H1 (cell line): ENCODE measurements around the gene EPX. TPM values are rescaled to one million over a fixed set of nuclear protein-coding genes. Genes with fewer than 3 reads are reported as not detected.

Source experiments
- CTCF ChIA-PET: fragments of 300-600 bp; sonication (Branson Sonifier 250); formaldehyde crosslinking; loops from one replicate; lab custom pipeline; 2021; ENCODE audit not compliant: partially characterized antibody; lab: Charles Lee
- POLR2A ChIA-PET: fragments of 300-600 bp; sonication (Branson Sonifier 250); formaldehyde crosslinking; loops from one replicate; lab custom pipeline; 2021; ENCODE audit warnings: inconsistent platforms; ENCODE audit not compliant: partially characterized antibody; lab: Charles Lee
- DNase-seq, 2 experiments: peaks; one replicate each; pipeline versions ENCODE4 v3.0.0 to v3.0.0-alpha.2; 2010 to 2022; ENCODE audit warnings: low spot score in 2 of 2, low read depth in 1 of 2, mixed read lengths in 1 of 2
- FAIRE-seq: peaks from 2 replicates; lab custom pipeline; 2011; peaks lifted over from hg19 to GRCh38; lab: Jason Lieb, UNC
- H2AFZ ChIP-seq: 2 replicates; pipeline ENCODE4 v1.8.1; 2012; ENCODE audit warnings: low read length, inconsistent platforms
- H2AK5ac ChIP-seq: 2 replicates; pipeline ENCODE4 v1.6.1; 2013; ENCODE audit warnings: low read depth, low read length
- H2BK120ac ChIP-seq: replicated peaks from 2 replicates; pipeline ENCODE3; 2013; ENCODE audit warnings: low read depth, low read length, inconsistent platforms
- H2BK12ac ChIP-seq: 2 replicates; pipeline ENCODE4 v1.6.1; 2013; ENCODE audit warnings: low read depth, low read length
- H2BK15ac ChIP-seq: 2 replicates; pipeline ENCODE4 v1.6.1; 2013; ENCODE audit warnings: low read length
- H2BK20ac ChIP-seq: 2 replicates; pipeline ENCODE4 v1.6.1; 2013; ENCODE audit warnings: low read length
- H2BK5ac ChIP-seq: 2 replicates; pipeline ENCODE4 v1.6.1; 2013; ENCODE audit warnings: low read depth, low read length
- H3K14ac ChIP-seq: 2 replicates; pipeline ENCODE4 v1.6.1; 2013; ENCODE audit warnings: inconsistent platforms; ENCODE audit not compliant: insufficient read length
- H3K18ac ChIP-seq: 2 replicates; pipeline ENCODE4 v1.6.1; 2013; ENCODE audit warnings: low read length; ENCODE audit errors: extremely low read depth
- H3K23ac ChIP-seq: 2 replicates; pipeline ENCODE4 v1.6.1; 2013; ENCODE audit warnings: inconsistent platforms; ENCODE audit not compliant: insufficient read length
- H3K23me2 ChIP-seq: 2 replicates; pipeline ENCODE4 v1.6.1; 2013; ENCODE audit warnings: low read depth, low read length
- H3K27ac ChIP-seq: 2 replicates; pipeline ENCODE4 v1.6.1; 2011; ENCODE audit warnings: low read depth, low read length, inconsistent platforms
- H3K27me3 ChIP-seq, 4 experiments: replicated peaks in 1 of 4; 1 replicate in 1 of 4; 2 replicates in 3 of 4; pipeline versions ENCODE4 v1.6.1 to v1.8.1; 2011 to 2013; ENCODE audit warnings: low read length in 3 of 4, mild to moderate bottlenecking in 3 of 4, inconsistent platforms in 2 of 4, mixed read lengths in 2 of 4, moderate library complexity in 1 of 4; ENCODE audit not compliant: control insufficient read depth in 3 of 4, insufficient read depth in 3 of 4; ENCODE audit errors: extremely low read depth in 1 of 4
- H3K36me3 ChIP-seq, 4 experiments: 2 replicates each; pipeline versions ENCODE4 v1.6.1 to v1.8.1; 2011 to 2013; ENCODE audit warnings: mild to moderate bottlenecking in 4 of 4, low read length in 3 of 4, moderate library complexity in 2 of 4, control low read depth in 1 of 4, inconsistent platforms in 1 of 4; ENCODE audit not compliant: insufficient read depth in 4 of 4, control insufficient read depth in 2 of 4
- H3K4ac ChIP-seq: replicated peaks from 2 replicates; pipeline ENCODE3; 2013; ENCODE audit warnings: low read length, low read depth, mixed read lengths, inconsistent platforms; ENCODE audit not compliant: insufficient read length
- H3K4me1 ChIP-seq, 4 experiments: replicated peaks in 1 of 4; 1 replicate in 1 of 4; 2 replicates in 3 of 4; pipeline versions ENCODE4 v1.6.1 to v1.8.1; 2011 to 2013; ENCODE audit warnings: low read length in 3 of 4, inconsistent platforms in 2 of 4, mixed read lengths in 1 of 4; ENCODE audit not compliant: insufficient read depth in 4 of 4, control insufficient read depth in 3 of 4
- H3K4me2 ChIP-seq, 2 experiments: 2 replicates each; pipeline versions ENCODE4 v1.6.1 to v1.8.1; 2011 to 2013; ENCODE audit warnings: low read depth in 2 of 2, low read length in 2 of 2, control low read depth in 1 of 2, inconsistent platforms in 1 of 2, mild to moderate bottlenecking in 1 of 2; ENCODE audit not compliant: insufficient read depth in 1 of 2
- H3K4me3 ChIP-seq, 4 experiments: fragments of 200-600, 300-600 bp in 1 of 4; sonication (generic), shearing (Covaris generic), sonication (Bioruptor Twin) in 1 of 4; 2 replicates each; pipeline versions ENCODE4 v1.5.1 to v1.8.1; 2011 to 2016; ENCODE audit warnings: low read length in 4 of 4, low read depth in 3 of 4, control low read depth in 2 of 4, inconsistent platforms in 2 of 4, mild to moderate bottlenecking in 2 of 4, mixed read lengths in 1 of 4, moderate library complexity in 1 of 4; ENCODE audit not compliant: insufficient read depth in 2 of 4; ENCODE audit errors: extremely low read depth in 1 of 4
- H3K56ac ChIP-seq: replicated peaks from 2 replicates; pipeline ENCODE3; 2013; ENCODE audit warnings: low read depth, mild to moderate bottlenecking, mixed read lengths, low read length, inconsistent platforms; ENCODE audit not compliant: insufficient read length
- H3K79me1 ChIP-seq: 2 replicates; pipeline ENCODE4 v1.6.1; 2013; ENCODE audit warnings: low read depth, low read length, control low read depth
- H3K79me2 ChIP-seq, 2 experiments: 2 replicates each; pipeline versions ENCODE4 v1.6.1 to v1.8.1; 2012 to 2013; ENCODE audit warnings: low read length in 2 of 2, mild to moderate bottlenecking in 2 of 2, inconsistent platforms in 1 of 2; ENCODE audit not compliant: insufficient read depth in 2 of 2, control insufficient read depth in 1 of 2
- H3K9ac ChIP-seq, 4 experiments: replicated peaks in 1 of 4; 1 replicate in 1 of 4; 2 replicates in 3 of 4; pipeline versions ENCODE4 v1.6.1 to v1.8.1; 2011 to 2013; ENCODE audit warnings: low read depth in 3 of 4, low read length in 3 of 4, control low read depth in 2 of 4, mild to moderate bottlenecking in 2 of 4, moderate library complexity in 2 of 4, inconsistent platforms in 1 of 4; ENCODE audit errors: extremely low read depth in 1 of 4
- H3K9me3 ChIP-seq, 2 experiments: 2 replicates each; pipeline versions ENCODE4 v1.6.1 to v1.8.1; 2012 to 2013; ENCODE audit warnings: mild to moderate bottlenecking in 2 of 2, moderate library complexity in 2 of 2, control low read depth in 1 of 2, inconsistent platforms in 1 of 2, low read depth in 1 of 2, low read length in 1 of 2, mixed read lengths in 1 of 2; ENCODE audit not compliant: insufficient read depth in 2 of 2
- H4K20me1 ChIP-seq, 2 experiments: replicated peaks in 1 of 2; 2 replicates each; pipeline versions ENCODE3 to v1.8.1; 2011 to 2013; ENCODE audit warnings: inconsistent platforms in 2 of 2, low read length in 2 of 2, mild to moderate bottlenecking in 1 of 2; ENCODE audit not compliant: insufficient read depth in 2 of 2, control insufficient read depth in 1 of 2
- H4K5ac ChIP-seq: 2 replicates; pipeline ENCODE4 v1.6.1; 2013; ENCODE audit warnings: low read length, low read depth, mixed read lengths, inconsistent platforms; ENCODE audit not compliant: insufficient read length
- H4K8ac ChIP-seq: 2 replicates; pipeline ENCODE4 v1.8.0; 2013; ENCODE audit warnings: mild to moderate bottlenecking, moderate library complexity, low read length, inconsistent platforms; ENCODE audit not compliant: insufficient read depth; ENCODE audit errors: extremely low read depth
- H4K91ac ChIP-seq: replicated peaks from 2 replicates; pipeline ENCODE3; 2013; ENCODE audit warnings: low read length, mixed read lengths, inconsistent platforms; ENCODE audit not compliant: insufficient read length
- CREB1 ChIP-seq: IDR thresholded peaks from 2 replicates; pipeline ENCODE4 v1.6.1; 2012; ENCODE audit warnings: inconsistent platforms
- CTCF ChIP-seq, 3 experiments: IDR thresholded peaks; 1 replicate in 2 of 3; 2 replicates in 1 of 3; pipeline versions ENCODE4 v1.5.1 to v1.6.1; 2011; ENCODE audit warnings: low read length in 3 of 3, mild to moderate bottlenecking in 3 of 3, inconsistent platforms in 2 of 3, low read depth in 1 of 3, moderate library complexity in 1 of 3; ENCODE audit not compliant: insufficient read depth in 1 of 3; ENCODE audit errors: control extremely low read depth in 1 of 3
- E2F6 ChIP-seq: IDR thresholded peaks from 2 replicates; pipeline ENCODE4 v1.6.1; 2012; ENCODE audit warnings: inconsistent platforms
- GTF2F1 ChIP-seq: IDR thresholded peaks from 2 replicates; pipeline ENCODE4 v1.6.1; 2012; ENCODE audit warnings: low read depth, low read length, improper control_type of control experiment, borderline replicate concordance
- RAD21 ChIP-seq, 2 experiments: IDR thresholded peaks in 1 of 2; conservative IDR thresholded peaks in 1 of 2; 2 replicates each; pipeline ENCODE4 v1.6.1; 2011; ENCODE audit warnings: low read depth in 2 of 2, low read length in 2 of 2, improper control_type of control experiment in 1 of 2, inconsistent platforms in 1 of 2, mild to moderate bottlenecking in 1 of 2, moderate library complexity in 1 of 2
- USF2 ChIP-seq: IDR thresholded peaks from 2 replicates; pipeline ENCODE4 v1.6.1; 2011; ENCODE audit warnings: low read length, improper control_type of control experiment
- YY1 ChIP-seq: IDR thresholded peaks from 2 replicates; pipeline ENCODE4 v1.6.1; 2011; ENCODE audit warnings: low read depth, mild to moderate bottlenecking, low read length
- WGBS, 2 experiments: shearing (Covaris generic) in 1 of 2; methylation state at CpG; one replicate each; pipeline versions ENCODE4 v1.1.6 to v1.1.7; 2013 to 2015; ENCODE audit warnings: low lambda C conversion rate in 2 of 2, mixed read lengths in 2 of 2, inconsistent platforms in 1 of 2, low coverage in 1 of 2, missing lambda C conversion rate in 1 of 2; ENCODE audit not compliant: insufficient replicate concordance in 2 of 2, insufficient coverage in 1 of 2, insufficient read length in 1 of 2; ENCODE audit errors: extremely low coverage in 1 of 2, missing lambda C conversion rate in 1 of 2; 5-methylcytosine and 5-hydroxymethylcytosine counted together
- polyA plus RNA-seq, 7 experiments: library from polyadenylated mRNA; depleted of rRNA in 3 of 7; stranded (reverse) in 5 of 7; unstranded in 2 of 7; fragments of >200 nt in 5 of 7; fragments of 200-250 nt in 2 of 7; gene quantifications; 1 replicate in 5 of 7; 2 replicates in 1 of 7; 4 replicates in 1 of 7; pipeline versions ENCODE4 v1.2.1 to v1.2.3, GENCODE V29; 2011 to 2013; ENCODE audit warnings: missing spikeins in 2 of 7, mixed read lengths in 2 of 7
- total RNA-seq: library from RNA; stranded (reverse); fragmentation: NEBNext Ultra II Directional; extraction: Animal tissue kit (Norgen Biotek cat#: 25700); gene quantifications from 2 replicates; pipeline ENCODE4 v1.2.1, GENCODE V29; 2021

Gene EPX
- total and polyA plus RNA-seq, 2 of the 8 experiments (the other 6 are each of a cell fraction or from before 2014, with no cell fraction given): not detected

GRCh38 chr17:58200024-58200633 is 7.6 kb downstream of the EPX start:
- H2AK5ac ChIP-seq: no peak overlapping the region
- no peak overlapping the region for H3K27ac ChIP-seq
- H3K23me2 ChIP-seq: no peaks in the 10 kb centered on the region
- H4K91ac ChIP-seq: no peak overlapping the region
- no peak overlapping the region for H3K23ac ChIP-seq
- H3K18ac ChIP-seq: no peak overlapping the region; the same call in 1 of the 2 replicates
- H3K14ac ChIP-seq: no peak overlapping the region
- H2BK20ac ChIP-seq: peak overlapping the region; percentile 29
- no peaks in the 10 kb centered on the region for H3K79me1 ChIP-seq
- H3K79me2 ChIP-seq: no peaks in the 10 kb centered on the region
- H3K4me3 ChIP-seq: no peak overlapping the region
- peak overlapping the region; percentile 15 for H3K4ac ChIP-seq
- H4K8ac ChIP-seq: no peak overlapping the region
- CTCF ChIA-PET: interaction anchor here (0.6 to 7.6 kb wide), 34 partner anchors 9 to 1788 kb away, joined by 3 to 127 read pairs (median 4); partner anchors contain the start of genes EPX, LPO, MKS1 and MTMR4
- H3K4me1 ChIP-seq: no peaks in the 10 kb centered on the region
- H2BK12ac ChIP-seq: peak overlapping the region; percentile 60; the same call in 1 of the 2 replicates
- H2BK15ac ChIP-seq: no peak overlapping the region
- H3K27me3 ChIP-seq: no peaks in the 10 kb centered on the region
- POLR2A ChIA-PET: interaction anchor here (1.5 to 1.9 kb wide), 2 partner anchors 9 to 19 kb away, joined by 3 to 6 read pairs; partner anchors contain the start of gene MKS1
- H3K56ac ChIP-seq: no peak overlapping the region
- DNase-seq (peak; percentile 27 to 89), FAIRE-seq (no peak)
- no peaks in the 10 kb centered on the region for H3K9me3 ChIP-seq
- H3K4me2 ChIP-seq: no peak overlapping the region
- H2BK120ac ChIP-seq: no peak overlapping the region
- H3K9ac ChIP-seq: no peak overlapping the region
- H4K20me1 ChIP-seq: no peaks in the 10 kb centered on the region
- no peak overlapping the region for H4K5ac ChIP-seq
- H3K36me3 ChIP-seq: no peaks in the 10 kb centered on the region
- no peak overlapping the region for H2BK5ac ChIP-seq
- WGBS, 2 experiments: 71% methylated on average over 14 of the region's 14 CpGs; no CpG with 5 or more reads in 1 of the 2 experiments
- peak overlapping the region; percentile 73; the same call in 1 of the 2 replicates for H2AFZ ChIP-seq
- no peak for TF ChIP-seq GTF2F1
- peak; percentile 87 for TF ChIP-seq YY1
- peak; percentile 47 to 63 for TF ChIP-seq RAD21 (IDR thresholded peaks at IDR 0.05 in 1 of 2, conservative IDR thresholded peaks at IDR 0.05 in 1 of 2; ENCODE audit: low read depth in 2 of 2, low read length in 2 of 2)
- peak; percentile 63; the same call in 1 of the 2 replicates for TF ChIP-seq USF2
- TF ChIP-seq E2F6: peak; percentile 75; the same call in 1 of the 2 replicates
- peak; percentile 70 to 88 (median 86) for TF ChIP-seq CTCF (IDR thresholded peaks at IDR 0.05; ENCODE audit: control extremely low read depth in 1 of 3, insufficient read depth in 1 of 3, low read depth in 1 of 3, low read length in 3 of 3)
- TF ChIP-seq CREB1: no peak
